ENCODE measurements around the gene RAB3B.
"Not testable (repeated sequence)": the region's sequence is repeated elsewhere in the genome, so short reads cannot be mapped to it uniquely, and the experiment has no call there.

RAB3B gene

GRCh38 chr1:51988254-51988653 lies 2.2 kb downstream of the RAB3B start:
- DNase-seq, result no peak

DNA sequence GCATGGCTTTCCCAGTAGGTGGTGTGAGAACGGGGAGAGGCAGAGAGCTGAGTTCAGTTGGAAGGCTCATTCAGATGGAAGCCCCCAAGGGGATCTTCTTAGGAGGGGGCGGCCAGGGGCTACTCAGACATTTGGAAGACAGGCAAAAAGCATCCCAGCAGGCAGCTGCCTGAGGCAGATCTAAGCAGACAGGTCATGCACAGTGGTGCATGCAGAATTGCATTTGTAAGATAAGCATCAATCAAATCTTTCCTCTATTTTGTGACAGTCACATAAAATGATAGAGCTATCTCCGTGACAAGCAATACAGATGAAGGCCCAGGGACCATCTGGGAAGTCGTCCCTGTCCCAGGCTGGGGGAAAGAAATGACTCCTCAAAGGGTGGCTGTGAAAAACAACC lies 3.8 kb downstream of the RAB3B start:
- no peak for DNase-seq

DNA sequence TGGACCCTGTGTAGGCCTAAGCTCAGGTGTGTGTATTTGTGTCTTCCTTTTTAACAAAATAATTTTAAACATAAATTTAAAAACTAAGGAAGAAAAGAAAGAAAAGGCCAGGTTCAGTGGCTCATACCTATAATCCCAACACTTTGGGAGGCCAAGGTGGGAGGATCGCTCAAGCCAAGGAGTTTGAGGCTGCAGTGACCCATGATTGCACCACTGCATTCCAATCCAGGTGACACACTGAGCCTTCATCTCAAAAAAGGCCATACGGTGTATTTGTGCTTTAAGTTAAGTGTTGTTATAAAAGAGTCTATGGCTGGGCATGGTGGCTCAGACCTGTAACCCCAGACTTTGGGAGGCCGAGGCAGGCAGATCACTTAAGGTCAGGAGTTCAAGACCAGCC lies 8.3 kb downstream of the RAB3B start:
- DNase-seq, result no peak

DNA sequence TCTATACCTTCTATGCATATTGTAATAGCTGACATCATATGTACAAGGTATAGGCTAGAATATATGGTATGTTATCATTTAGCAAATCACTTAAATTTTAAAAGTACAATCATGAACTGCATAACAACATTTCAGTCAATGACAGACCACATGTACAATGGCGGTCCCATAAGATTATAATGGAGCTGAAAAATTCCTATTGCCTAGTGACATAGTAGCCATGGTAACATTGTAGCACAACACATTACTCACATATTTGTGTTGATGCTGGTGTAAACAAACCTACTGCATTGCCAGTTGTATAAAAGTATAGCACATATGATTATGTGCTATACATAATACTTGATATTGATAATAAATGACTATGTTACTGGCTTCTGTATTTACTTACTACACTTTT lies 8.9 kb downstream of the RAB3B start:
- DNase-seq, result no peak

DNA sequence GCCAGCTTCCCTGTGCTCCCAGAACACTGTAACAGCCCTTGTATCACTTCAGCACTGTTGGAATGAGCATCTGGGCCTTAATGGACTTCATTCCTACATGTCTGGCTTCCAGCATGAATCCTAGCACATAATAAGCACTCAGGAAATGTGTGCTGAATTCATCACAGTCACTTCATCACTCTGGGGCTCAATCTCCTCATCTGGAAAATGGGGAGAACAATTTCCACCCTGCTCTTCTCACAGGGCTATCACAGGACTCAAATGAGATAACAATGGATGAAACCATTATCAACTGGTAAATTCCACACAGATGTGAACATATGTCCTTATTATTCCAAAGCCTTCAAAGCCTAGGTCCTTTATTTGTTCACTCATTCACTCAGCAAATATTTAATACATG lies 12.4 kb downstream of the RAB3B start:
- DNase-seq, result no peak

GRCh38 chr1:51976846-51977602 lies 13.5 kb downstream of the RAB3B start:
- peak; percentile 91 for DNase-seq

GRCh38 chr1:51973587-51974474 lies 16.7 kb downstream of the RAB3B start:
- DNase-seq, result peak; percentile 75

GRCh38 chr1:51969038-51969705 lies 21.3 kb downstream of the RAB3B start:
- DNase-seq, result no peak

DNA sequence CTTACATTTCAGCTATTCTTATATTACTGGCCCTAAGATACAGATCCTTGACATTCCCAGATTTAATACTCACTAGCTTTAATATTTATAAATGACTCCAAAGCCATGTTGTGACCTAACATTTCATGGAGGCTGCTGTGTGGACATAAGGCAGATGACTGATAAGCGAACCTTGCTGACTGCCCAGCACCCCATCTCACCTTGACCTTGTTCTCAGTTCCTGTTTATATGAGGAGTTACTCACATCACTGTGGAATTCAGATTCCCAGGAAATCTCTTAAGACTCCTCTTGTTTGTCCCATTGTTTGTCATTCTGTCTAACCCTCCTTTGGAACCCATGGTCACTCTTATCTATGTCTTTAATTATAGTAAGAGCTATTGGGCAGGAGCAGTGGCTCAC lies 21.9 kb downstream of the RAB3B start:
- DNase-seq, result no peak

DNA sequence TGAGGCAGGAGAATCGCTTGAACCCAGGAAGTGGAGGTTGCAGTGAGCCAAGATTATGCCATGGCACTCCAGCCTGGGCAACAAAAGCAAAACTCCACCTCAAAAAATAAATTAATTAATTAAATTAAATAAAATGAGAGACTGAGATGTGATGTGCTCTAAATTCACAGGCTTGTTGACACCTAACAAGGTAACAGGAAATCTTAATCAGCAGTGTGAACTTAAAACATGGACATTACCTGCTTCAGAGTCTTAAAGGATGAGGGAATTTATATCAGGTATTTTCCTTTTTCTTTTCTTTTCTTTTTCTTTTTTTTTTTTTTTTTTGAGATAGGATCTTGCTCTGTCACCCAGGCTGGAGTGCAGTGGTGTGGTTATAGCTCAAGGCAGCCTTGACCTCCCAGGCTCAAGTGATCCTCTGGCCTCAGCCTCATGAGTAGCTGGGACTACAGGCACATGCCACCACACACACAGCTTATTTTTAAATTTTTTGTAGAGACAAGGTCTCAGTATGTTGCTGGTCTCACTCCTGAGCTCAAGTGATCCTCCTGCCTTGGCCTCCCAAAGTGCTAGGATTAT lies 23.2 kb downstream of the RAB3B start:
- DNase-seq, result not testable (repeated sequence)

- no peak for DNase-seq
Measured at GRCh38 chr1:51966559-51966958, 23.9 kb downstream of the RAB3B start.

DNA sequence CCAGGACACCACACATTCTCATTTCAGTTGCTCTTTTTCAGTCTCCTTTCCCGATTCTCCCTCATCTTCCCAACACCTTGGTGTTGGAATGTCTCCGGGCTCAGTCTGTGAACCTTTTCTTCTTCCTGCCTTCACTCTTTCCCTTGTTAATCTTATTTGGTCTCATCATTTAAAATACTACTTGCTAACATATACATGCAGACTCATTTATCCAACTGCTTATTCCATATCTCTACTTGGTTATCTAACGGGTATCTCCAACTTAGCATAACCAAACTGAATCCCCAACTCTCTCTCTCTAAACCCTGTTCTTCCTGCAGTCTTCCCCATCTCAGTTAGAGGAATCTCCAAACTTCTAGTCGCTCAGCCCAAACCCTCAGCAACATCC lies 26.2 kb downstream of the RAB3B start:
- DNase-seq, result no peak

DNA sequence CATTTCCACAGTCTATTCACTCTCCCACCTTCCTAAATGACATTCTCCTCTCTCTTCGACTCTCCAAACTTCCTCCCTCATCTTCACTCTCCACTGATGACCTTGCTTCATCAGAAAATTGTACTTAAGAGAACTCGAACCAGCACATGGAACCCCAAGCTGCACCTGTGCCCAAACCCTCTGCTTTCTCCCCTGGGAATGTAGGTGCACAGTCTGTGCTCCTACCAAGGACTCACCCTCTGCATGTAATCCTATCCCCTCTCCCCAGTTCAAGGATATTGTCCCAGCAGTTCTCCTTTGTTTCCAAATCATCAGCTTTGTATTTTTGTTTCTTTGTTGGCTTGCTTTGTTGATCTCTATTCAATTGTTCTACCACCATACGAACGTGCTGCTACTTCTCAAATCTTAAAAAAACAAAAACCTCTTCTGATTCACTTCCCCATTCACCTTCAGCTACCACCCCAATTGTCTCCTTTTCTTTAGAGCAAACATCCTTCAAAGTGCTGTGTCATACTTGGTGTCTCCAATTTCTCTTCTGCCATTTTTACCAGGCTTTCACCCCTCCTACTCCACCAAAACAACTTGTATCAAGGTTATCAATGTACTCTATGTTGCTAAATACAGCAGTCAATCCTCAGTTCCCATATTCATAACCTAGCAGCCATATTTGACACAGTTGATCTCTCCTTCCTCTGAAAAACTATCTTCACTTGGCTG lies 26.8 kb downstream of the RAB3B start:
- DNase-seq, result peak; percentile 50

- no peak for DNase-seq
Measured at GRCh38 chr1:51962486-51963356, 27.8 kb downstream of the RAB3B start.

GRCh38 chr1:51961954-51962353 lies 28.5 kb downstream of the RAB3B start:
- no peak for DNase-seq

GRCh38 chr1:51961231-51961630 lies 29.3 kb downstream of the RAB3B start:
- DNase-seq, result no peak

DNA sequence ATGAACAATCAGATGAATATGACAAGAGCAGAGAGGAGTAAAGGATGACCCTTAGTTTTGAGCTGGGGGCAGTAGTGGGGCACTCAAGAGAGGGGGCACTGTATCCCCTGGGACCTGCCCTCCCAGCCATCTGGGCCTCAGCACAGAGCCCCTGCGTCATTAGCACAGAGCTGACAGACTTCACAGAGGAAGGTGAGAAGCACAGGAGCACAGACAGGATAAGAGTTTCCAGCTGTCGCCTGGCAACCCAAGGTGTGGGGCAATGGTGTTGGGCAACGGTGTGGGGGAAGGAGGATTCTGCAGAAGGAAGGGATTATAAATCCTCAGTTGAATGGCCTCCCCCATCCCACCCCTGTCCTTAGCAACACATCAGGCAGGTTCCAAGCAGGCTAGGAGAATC lies 30.2 kb downstream of the RAB3B start:
- peak; percentile 87 for DNase-seq

- no peak for DNase-seq
Measured at GRCh38 chr1:51958824-51959223, 31.7 kb downstream of the RAB3B start.

- DNase-seq, result peak; percentile 88
Measured at GRCh38 chr1:51957618-51958017, 32.9 kb downstream of the RAB3B start.

DNA sequence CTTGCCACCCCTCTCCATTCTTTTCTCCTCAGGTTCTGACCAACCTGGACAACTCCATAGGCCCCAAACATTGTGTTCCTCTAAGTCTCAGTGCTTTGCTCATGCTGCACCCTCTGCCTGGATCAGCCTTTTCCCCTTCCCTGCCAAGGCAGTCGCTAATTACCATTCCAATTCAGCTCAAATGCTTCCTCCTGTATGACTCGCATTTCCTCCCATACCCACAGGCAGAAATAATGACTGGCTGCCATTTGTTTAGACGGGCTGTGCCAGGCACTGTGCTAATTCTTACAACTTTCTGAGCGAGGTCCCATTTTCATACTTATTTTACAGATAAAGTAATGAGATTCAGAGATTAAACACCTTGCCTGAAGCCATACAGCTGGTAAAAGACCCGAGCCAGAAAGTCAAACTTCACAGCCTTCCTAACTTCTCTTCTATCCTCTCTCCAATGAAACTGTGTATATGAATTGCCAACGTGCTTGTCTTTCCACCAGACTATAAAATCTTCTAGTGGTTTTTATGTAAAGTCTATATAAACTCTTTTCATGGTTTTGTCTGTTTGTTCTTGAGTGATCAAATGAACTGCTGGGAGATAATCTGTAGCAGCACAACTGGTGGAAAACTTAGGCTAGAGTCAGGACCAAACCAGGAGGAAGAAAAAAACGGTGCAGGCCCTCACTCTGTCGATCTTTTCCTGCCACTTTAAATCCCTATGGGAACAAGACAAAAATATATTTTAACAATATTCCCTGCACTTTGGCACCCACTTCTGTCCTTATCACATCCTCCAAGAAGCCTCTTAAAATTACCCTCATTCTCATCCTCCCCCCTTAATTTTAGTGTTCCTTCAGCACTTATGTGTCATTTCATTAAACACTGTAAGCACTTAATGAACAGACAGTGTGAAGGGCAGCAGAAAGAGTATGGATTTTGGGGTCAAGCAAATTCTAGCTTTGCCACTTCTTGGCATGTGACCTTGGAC lies 33.7 kb downstream of the RAB3B start:
- peak; percentile 79 for DNase-seq

All from NCI-H2029 (cell line).